Measurements from ENCODE around the gene DOCK11. TPM values are rescaled to one million over a fixed set of nuclear protein-coding genes. Genes with fewer than 3 reads are reported as not detected.

The DOCK11 gene
- total and polyA plus RNA-seq, 2 donors (not counting 1 experiment from before 2014, with no cell fraction given), result 40.1 to 85.3 TPM

DNA sequence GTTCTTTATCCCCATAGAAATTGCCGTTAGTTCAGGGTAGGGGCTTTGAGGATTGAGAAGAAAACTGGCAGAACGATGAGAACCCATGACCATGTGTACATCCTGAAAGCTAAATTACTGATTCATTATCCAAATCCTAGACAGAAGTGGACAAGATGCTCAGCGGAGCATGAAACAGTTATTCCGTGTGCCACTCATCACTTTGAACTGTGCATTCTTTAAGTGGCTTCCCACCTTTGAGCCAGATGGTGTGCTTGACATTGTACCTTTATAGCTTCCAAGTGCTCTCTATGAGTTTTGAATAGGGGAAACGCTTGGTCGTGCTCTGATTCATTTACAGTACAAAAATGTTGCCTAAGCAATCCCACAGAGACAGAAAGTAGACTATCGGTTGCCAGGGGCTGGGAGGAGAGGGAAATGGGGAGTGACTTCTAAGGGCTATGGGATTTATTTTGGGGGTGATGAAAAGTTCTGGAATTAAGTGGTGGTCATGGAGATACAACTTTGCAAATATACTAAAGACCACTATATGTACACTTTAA lies 100.0 kb downstream of the DOCK11 start:
- DNase-seq (ENCODE audit: low read depth in 2 of 2), result peak in 1 of 2 donors; percentile 5
- Histone ChIP-seq H3K4me3 (replicated peaks in 1 of 4; ENCODE audit: control extremely low read depth in 1 of 4, insufficient read depth in 1 of 4, low read depth in 3 of 4, low read length in 4 of 4) (no peak overlapping the region), H3K4me2 (ENCODE audit: extremely low read depth, insufficient read depth, low read length) (no peak overlapping the region), H3K9ac (ENCODE audit: insufficient read depth, low read length) (no peak overlapping the region), H3K36me3 (ENCODE audit: control insufficient read depth, insufficient read depth, low read length) (no peaks in the 10 kb centered on the region), H3K27me3 (ENCODE audit: control insufficient read depth, insufficient read depth, low read length) (no peaks in the 10 kb centered on the region), H3K4me1 (ENCODE audit: control insufficient read depth, extremely low read depth, insufficient read depth, low read length) (no peaks in the 10 kb centered on the region), H4K20me1 (ENCODE audit: control insufficient read depth, extremely low read depth, insufficient read depth, low read length) (no peaks in the 10 kb centered on the region), H3K9me3 (ENCODE audit: control insufficient read depth, insufficient read depth, low read depth, low read length) (no peaks in the 10 kb centered on the region), H3K27ac (ENCODE audit: insufficient read depth, low read length) (no peak overlapping the region), H2AFZ (ENCODE audit: low read length) (no peak overlapping the region), H3K79me2 (ENCODE audit: control insufficient read depth, insufficient read depth, low read length) (no peaks in the 10 kb centered on the region)
- no peak for TF ChIP-seq EZH2 (IDR thresholded peaks at IDR 0.05; ENCODE audit: low read length, missing control alignments)
- no peak for TF ChIP-seq CTCF (conservative IDR thresholded peaks at IDR 0.05 in 1 of 2, IDR thresholded peaks at IDR 0.05 in 1 of 2; ENCODE audit: low read depth in 1 of 2, low read length in 2 of 2)

DNA sequence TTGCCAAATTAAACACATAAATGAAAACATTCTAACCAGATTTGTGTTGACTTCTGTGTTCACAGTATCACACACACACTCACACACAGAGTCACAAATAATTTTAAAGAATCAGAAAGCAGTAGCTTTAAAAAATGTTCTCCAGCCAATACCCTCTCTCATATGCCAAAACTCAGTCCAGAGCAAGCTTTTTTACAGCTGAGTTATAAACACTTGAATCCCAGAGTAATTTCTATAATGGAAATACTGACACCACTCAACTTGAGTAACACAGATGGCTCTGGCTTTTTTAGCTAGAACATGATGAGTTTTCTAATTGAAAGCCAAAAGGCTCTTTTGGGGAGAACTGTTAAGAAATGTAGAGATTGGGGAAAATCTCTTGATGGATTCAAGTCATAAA lies 100.8 kb downstream of the DOCK11 start:
- Histone ChIP-seq H3K9ac (ENCODE audit: insufficient read depth, low read length) (no peak overlapping the region), H4K20me1 (ENCODE audit: control insufficient read depth, extremely low read depth, insufficient read depth, low read length) (no peaks in the 10 kb centered on the region), H3K27ac (ENCODE audit: insufficient read depth, low read length) (no peak overlapping the region), H3K4me3 (replicated peaks in 1 of 4; ENCODE audit: control extremely low read depth in 1 of 4, insufficient read depth in 1 of 4, low read depth in 3 of 4, low read length in 4 of 4) (no peak overlapping the region), H2AFZ (ENCODE audit: low read length) (no peak overlapping the region), H3K36me3 (ENCODE audit: control insufficient read depth, insufficient read depth, low read length) (no peaks in the 10 kb centered on the region), H3K4me2 (ENCODE audit: extremely low read depth, insufficient read depth, low read length) (no peak overlapping the region), H3K79me2 (ENCODE audit: control insufficient read depth, insufficient read depth, low read length) (no peaks in the 10 kb centered on the region), H3K4me1 (ENCODE audit: control insufficient read depth, extremely low read depth, insufficient read depth, low read length) (no peaks in the 10 kb centered on the region), H3K27me3 (ENCODE audit: control insufficient read depth, insufficient read depth, low read length) (no peaks in the 10 kb centered on the region), H3K9me3 (ENCODE audit: control insufficient read depth, insufficient read depth, low read depth, low read length) (no peaks in the 10 kb centered on the region)
- TF ChIP-seq EZH2 (IDR thresholded peaks at IDR 0.05; ENCODE audit: low read length, missing control alignments) (no peak), CTCF (conservative IDR thresholded peaks at IDR 0.05 in 1 of 2, IDR thresholded peaks at IDR 0.05 in 1 of 2; ENCODE audit: low read depth in 1 of 2, low read length in 2 of 2) (no peak)
- DNase-seq (ENCODE audit: low read depth in 2 of 2), result no peak

DNA sequence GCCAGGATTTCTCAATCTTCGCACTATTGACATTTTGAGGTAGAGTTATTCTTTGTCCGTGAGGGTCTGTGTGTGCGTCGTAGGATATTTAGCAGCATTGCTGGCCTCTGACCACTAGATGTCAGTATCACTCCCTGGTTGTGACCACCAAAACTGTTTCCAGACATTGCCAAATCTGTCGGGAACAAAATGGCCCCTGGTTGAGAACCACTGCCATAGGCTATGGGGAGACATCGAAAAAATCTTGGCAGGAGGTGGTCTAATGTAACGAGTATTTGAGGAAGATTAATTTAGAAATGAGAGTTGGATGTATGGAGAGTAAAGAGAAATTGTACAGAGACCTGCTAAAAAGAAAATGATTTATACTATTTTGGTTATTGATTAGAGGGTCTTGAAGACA lies 108.4 kb downstream of the DOCK11 start:
- DNase-seq (ENCODE audit: low read depth in 2 of 2), result peak; percentile 44 to 70
- Histone ChIP-seq H4K20me1 (ENCODE audit: control insufficient read depth, extremely low read depth, insufficient read depth, low read length) (no peaks in the 10 kb centered on the region), H3K36me3 (ENCODE audit: control insufficient read depth, insufficient read depth, low read length) (no peaks in the 10 kb centered on the region), H3K4me1 (ENCODE audit: control insufficient read depth, extremely low read depth, insufficient read depth, low read length) (no peaks in the 10 kb centered on the region), H3K27ac (ENCODE audit: insufficient read depth, low read length) (no peak overlapping the region), H3K79me2 (ENCODE audit: control insufficient read depth, insufficient read depth, low read length) (no peaks in the 10 kb centered on the region), H3K4me3 (replicated peaks in 1 of 4; ENCODE audit: control extremely low read depth in 1 of 4, insufficient read depth in 1 of 4, low read depth in 3 of 4, low read length in 4 of 4) (no peak overlapping the region), H3K9me3 (ENCODE audit: control insufficient read depth, insufficient read depth, low read depth, low read length) (no peaks in the 10 kb centered on the region), H3K9ac (ENCODE audit: insufficient read depth, low read length) (no peak overlapping the region), H3K4me2 (ENCODE audit: extremely low read depth, insufficient read depth, low read length) (no peak overlapping the region), H2AFZ (ENCODE audit: low read length) (no peak overlapping the region), H3K27me3 (ENCODE audit: control insufficient read depth, insufficient read depth, low read length) (no peaks in the 10 kb centered on the region)
- peak; percentile 57 to 80 for TF ChIP-seq CTCF (conservative IDR thresholded peaks at IDR 0.05 in 1 of 2, IDR thresholded peaks at IDR 0.05 in 1 of 2; ENCODE audit: low read depth in 1 of 2, low read length in 2 of 2)
- no peak for TF ChIP-seq EZH2 (IDR thresholded peaks at IDR 0.05; ENCODE audit: low read length, missing control alignments)

All from fibroblast of lung (primary cell).